ENCODE results near the gene ERBB4.

ERBB4 gene

GRCh38 chr2:212381428-212382102 lies 157.0 kb downstream of the ERBB4 start:
- DNase-seq (ENCODE audit: extremely low spot score, insufficient read length, low read depth) (no peak), FAIRE-seq (no peak)

- DNase-seq (ENCODE audit: extremely low spot score, insufficient read length, low read depth) (no peak), FAIRE-seq (no peak)
Measured at GRCh38 chr2:212379103-212379502, 159.5 kb downstream of the ERBB4 start.

DNA sequence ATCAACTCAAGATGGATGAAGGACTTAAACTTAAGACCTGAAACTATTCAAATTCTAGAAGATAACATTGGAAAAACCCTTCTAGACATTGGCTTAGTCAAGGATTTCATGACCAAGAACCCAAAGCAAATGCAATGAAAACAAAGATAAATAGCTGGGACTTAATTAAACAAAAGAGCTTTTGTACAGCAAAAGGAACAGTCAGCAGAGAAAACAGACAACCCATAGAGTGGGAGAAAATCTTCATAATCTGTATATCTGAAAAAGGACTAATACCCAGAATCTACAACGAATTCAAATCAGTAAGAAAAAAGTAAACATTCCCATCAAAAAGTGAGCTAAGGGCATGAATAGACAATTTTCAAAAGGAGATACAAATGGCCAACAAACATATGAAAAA lies 171.2 kb downstream of the ERBB4 start:
- no peak for DNase-seq (ENCODE audit: extremely low spot score, insufficient read length, low read depth)
- no peak for FAIRE-seq

DNA sequence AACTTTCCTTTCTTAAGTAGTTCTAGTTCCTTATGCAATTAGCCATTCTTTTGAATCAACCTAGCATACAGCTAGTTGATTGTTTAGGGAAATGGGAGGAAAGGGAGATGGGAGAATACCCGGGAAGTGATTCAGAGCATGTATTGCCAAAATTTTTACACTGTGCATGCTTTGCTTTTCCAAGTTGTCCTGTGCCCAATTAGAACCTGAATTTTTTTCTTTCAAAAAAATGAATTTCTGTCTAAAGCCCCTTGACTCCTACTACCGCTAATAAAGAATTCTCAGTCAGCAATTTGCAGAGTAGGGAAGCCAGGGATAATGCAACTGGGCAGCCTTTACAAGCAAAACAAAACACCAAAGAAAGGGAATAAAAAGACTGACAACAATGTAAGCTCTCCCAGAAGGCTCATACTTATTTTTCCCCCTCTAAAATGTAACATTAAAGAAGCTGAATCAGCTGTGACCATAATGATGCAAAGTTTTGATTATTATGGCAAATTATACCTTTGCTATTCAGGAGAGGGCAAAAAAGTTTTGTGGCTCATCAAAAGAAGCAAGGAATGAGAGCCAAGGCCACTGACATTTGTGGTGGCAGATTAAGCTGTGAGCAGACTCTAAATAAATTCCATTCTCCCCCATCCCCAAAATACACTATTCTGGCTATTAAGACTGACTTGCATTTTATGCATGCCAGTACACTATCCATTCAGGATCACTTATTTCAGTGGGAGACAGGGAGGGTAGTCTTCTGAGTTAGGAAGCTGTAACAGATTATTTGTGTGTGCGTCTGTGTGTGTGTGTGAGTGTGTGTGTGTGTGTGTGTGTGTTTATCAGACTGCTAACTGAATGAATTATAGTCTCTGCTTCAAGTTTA lies 174.3 kb downstream of the ERBB4 start:
- DNase-seq (ENCODE audit: extremely low spot score, insufficient read length, low read depth) = no peak

DNA sequence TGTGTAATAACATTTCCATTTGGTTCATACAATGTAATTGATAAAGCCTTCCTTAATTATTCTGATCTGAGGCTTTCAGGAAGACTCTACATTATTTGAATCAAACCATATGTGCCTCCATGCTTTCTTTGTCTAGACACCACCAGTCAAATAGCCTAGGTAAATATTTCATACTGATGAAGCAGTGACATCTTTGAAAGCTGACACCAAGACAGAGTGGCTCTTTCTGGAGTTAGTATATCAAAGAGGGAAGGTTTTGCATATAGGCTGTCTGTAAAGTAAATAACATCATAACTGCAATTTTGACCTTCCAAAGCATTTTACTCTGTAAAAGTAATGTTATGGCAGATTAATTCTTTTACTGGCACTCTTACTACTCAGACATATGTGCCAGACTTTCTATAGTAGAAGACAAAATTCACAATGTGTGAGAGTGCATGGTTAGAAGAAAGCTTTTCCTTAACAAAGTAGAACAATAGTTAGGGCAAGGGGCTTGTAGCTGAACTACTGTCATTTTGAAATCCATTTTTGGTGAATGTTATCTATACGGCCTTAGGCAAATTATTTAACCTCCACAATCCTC lies 177.3 kb downstream of the ERBB4 start:
- DNase-seq (ENCODE audit: extremely low spot score, insufficient read length, low read depth) = no peak
- no peak for FAIRE-seq

More for the DNA sequence above, 174.3 kb downstream of the ERBB4 start:
- no peak for FAIRE-seq

- no peak for DNase-seq (ENCODE audit: extremely low spot score, insufficient read length, low read depth)
- no peak for FAIRE-seq
Measured at GRCh38 chr2:212360068-212360460, 178.5 kb downstream of the ERBB4 start.

- DNase-seq (ENCODE audit: extremely low spot score, insufficient read length, low read depth) (no peak), FAIRE-seq (no peak)
Measured at GRCh38 chr2:212359425-212360067, 179.1 kb downstream of the ERBB4 start.

DNA sequence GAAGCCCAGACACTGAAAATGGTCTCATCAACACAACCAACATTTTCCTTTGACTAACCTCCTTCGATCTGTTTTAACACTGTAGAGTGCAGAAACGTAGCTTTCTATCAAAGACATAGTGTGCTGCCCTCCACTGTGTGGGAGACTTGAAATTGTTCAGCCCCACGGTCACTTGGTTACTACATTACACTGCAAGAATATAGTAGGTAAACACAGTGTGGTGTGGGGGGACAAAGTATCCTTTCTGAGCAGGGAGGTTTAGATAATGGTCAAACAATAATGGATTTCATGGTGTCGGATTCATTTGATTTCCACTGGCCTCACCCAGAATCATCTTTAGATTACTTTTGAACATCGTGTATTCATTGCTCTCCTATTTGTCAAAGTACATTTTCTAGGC lies 181.0 kb downstream of the ERBB4 start:
- DNase-seq (ENCODE audit: extremely low spot score, insufficient read length, low read depth) (no peak), FAIRE-seq (no peak)

DNA sequence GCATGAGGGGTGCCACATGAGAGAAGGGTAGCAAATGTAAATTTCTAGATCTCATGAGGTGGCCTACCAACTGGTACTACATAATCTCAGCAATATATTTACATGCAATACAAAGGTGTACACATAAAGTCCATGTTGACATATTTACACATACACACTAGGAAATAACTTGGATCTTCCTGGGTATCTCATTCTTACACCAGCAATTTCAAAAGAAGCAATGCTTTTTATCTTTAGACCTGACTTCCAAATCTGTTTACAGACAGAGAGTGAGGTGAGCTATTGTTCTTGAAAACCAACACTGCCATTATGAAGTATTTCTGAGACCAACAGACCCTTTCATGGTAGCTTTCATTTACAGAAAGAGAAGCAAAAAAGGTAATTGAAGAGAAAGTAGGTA lies 184.2 kb downstream of the ERBB4 start:
- DNase-seq (ENCODE audit: extremely low spot score, insufficient read length, low read depth) (no peak), FAIRE-seq (no peak)

GRCh38 chr2:212348501-212348900 lies 190.1 kb downstream of the ERBB4 start:
- no peak for FAIRE-seq
- DNase-seq (ENCODE audit: extremely low spot score, insufficient read length, low read depth) = no peak

DNA sequence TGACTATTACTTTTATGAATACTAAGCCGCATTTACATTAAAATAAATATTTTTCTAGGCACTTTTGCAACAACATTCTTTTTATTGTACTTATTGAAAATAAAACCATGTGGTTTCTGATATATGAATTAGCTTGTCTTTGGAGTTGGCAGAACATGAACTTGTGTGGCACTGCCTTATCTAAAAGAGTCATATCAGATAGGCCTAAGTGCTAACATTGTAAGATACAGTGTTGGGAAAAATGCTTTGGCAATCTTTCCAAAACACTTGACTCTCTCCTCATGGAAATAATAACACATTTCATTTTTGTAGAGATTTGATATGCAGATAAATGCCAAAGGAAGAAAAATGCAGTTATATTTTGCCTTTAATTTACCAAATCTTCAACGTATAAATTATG lies 191.7 kb downstream of the ERBB4 start:
- DNase-seq (ENCODE audit: extremely low spot score, insufficient read length, low read depth) = no peak
- FAIRE-seq = no peak

DNA sequence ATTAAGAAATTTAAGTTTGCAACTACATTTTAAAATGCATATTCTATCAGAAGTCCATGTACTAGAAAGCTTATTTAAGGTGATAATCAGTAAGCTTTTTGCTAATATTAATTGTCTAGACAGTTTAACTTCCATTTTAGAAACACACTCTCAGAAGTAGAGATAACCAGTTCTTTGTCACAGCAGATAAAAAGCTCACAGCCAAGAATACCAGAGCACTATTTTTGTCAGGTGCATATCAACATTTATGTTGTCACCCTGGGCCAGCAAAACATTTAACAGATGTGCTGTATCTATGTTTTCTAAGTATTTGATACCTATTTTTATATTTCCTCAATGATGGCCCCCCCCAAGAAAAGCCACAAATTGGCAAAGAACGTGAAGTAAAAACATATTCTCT lies 192.6 kb downstream of the ERBB4 start:
- DNase-seq (ENCODE audit: extremely low spot score, insufficient read length, low read depth) (no peak), FAIRE-seq (no peak)

DNA sequence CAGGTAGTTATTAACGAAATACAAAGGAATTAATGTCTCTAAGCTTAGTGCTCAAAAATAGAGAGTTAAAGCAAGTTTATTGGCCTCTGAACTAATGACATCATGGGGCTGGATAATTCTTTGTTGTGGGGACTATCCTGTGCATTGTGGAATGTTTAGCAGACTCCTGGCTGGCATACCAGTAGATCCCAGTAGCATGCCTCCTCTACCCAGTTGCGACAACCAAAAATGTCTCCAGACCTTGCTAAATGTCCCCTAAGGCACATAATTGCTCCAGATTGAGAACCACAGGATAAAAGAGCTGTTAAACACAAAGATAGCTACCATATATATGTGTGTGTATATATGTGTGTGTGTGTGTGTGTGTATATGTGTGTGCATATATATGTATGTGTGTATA lies 194.5 kb downstream of the ERBB4 start:
- no peak for DNase-seq (ENCODE audit: extremely low spot score, insufficient read length, low read depth)
- no peak for FAIRE-seq

GRCh38 chr2:212343167-212343566 lies 195.4 kb downstream of the ERBB4 start:
- DNase-seq (ENCODE audit: extremely low spot score, insufficient read length, low read depth) (no peak), FAIRE-seq (no peak)

- FAIRE-seq = no peak
- no peak for DNase-seq (ENCODE audit: extremely low spot score, insufficient read length, low read depth)
Measured at GRCh38 chr2:212337486-212338343, 200.9 kb downstream of the ERBB4 start.

DNA sequence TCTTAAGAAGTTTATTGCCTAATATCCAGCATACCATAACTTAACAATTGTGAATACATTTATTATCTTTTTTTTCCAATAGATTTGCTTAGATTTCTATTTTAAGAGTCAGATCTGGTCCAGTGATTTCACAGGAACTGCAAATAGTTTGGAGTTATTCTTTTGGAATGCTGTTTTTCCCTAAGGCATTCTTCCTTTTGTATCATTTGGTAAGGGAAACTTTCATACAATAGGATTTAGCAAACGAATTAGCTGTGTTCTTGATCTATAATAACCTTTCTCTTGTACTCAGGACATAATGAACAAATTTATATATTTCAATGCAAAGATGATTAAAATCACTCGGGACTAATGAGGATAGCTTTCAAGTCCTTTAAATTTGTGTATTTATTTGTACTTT lies 201.6 kb downstream of the ERBB4 start:
- FAIRE-seq (no peak), DNase-seq (ENCODE audit: extremely low spot score, insufficient read length, low read depth) (no peak)

DNA sequence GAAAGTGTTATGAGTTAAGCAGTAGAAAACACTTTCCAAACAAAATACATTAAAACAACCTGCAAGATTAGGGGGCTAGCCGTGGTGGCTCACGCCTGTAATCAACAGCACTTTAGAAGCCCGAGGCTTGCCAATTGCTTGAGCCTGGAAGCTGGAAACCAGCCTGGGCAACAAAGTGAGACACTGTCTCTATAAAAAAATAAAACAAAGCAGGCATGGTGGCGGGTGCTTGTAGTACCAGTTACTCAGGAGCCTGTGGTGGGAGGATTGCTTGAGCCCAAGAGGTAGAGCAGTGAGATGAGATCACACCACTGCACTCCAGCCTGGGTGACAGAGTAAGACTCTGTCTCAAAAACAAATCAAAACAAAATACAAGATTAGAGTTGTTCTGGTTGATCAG lies 208.3 kb downstream of the ERBB4 start:
- DNase-seq (ENCODE audit: extremely low spot score, insufficient read length, low read depth) (no peak), FAIRE-seq (no peak)

- FAIRE-seq (no peak), DNase-seq (ENCODE audit: extremely low spot score, insufficient read length, low read depth) (no peak)
Measured at GRCh38 chr2:212328712-212329496, 209.7 kb downstream of the ERBB4 start.

GRCh38 chr2:212328136-212328535 lies 210.5 kb downstream of the ERBB4 start:
- FAIRE-seq = no peak
- no peak for DNase-seq (ENCODE audit: extremely low spot score, insufficient read length, low read depth)
